ENCODE results near the gene ESRP2.

DNA sequence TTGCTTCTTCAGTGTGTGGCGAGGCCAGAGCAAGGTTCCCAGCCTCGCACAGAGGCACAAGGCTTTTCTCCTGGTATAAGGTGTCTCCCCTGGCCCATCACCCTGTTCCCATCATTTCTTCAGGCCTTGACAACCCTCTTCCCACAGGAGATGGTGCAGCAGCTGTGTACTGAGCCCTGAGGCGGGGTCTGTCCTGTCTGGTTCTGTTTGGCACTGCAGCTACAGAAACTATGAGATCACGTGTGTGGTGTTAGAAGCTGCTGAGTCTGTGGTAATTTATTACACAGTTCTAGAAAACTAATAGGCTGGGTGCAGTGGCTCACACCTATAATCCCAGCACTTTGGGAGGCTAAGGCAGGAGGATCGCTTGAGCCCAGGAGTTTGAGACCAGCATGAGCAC, 16.5 kb upstream of the ESRP2 start:
- TF ChIP-seq POLR2AphosphoS5 (IDR thresholded peaks at IDR 0.05; ENCODE audit: low read depth, low read length), result no peak
- TF ChIP-seq, protein P1, sequence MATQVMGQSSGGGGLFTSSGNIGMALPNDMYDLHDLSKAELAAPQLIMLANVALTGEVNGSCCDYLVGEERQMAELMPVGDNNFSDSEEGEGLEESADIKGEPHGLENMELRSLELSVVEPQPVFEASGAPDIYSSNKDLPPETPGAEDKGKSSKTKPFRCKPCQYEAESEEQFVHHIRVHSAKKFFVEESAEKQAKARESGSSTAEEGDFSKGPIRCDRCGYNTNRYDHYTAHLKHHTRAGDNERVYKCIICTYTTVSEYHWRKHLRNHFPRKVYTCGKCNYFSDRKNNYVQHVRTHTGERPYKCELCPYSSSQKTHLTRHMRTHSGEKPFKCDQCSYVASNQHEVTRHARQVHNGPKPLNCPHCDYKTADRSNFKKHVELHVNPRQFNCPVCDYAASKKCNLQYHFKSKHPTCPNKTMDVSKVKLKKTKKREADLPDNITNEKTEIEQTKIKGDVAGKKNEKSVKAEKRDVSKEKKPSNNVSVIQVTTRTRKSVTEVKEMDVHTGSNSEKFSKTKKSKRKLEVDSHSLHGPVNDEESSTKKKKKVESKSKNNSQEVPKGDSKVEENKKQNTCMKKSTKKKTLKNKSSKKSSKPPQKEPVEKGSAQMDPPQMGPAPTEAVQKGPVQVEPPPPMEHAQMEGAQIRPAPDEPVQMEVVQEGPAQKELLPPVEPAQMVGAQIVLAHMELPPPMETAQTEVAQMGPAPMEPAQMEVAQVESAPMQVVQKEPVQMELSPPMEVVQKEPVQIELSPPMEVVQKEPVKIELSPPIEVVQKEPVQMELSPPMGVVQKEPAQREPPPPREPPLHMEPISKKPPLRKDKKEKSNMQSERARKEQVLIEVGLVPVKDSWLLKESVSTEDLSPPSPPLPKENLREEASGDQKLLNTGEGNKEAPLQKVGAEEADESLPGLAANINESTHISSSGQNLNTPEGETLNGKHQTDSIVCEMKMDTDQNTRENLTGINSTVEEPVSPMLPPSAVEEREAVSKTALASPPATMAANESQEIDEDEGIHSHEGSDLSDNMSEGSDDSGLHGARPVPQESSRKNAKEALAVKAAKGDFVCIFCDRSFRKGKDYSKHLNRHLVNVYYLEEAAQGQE (IDR thresholded peaks at IDR 0.05; ENCODE audit: insufficient read depth in 1 of 2, low read depth in 2 of 2, low read length in 2 of 2), result no peak

Data from PFSK-1 (cell line).